K562 (cell line): ENCODE data around the gene MAZ. TPM values are rescaled to one million over a fixed set of nuclear protein-coding genes. Genes with fewer than 3 reads are reported as not detected.

Experiments
- ATAC-seq: fragments of 200-7000 bp; cut with Tn5 transposase; 3 replicates; pipeline ENCODE4 v1.9.1; 2020; ENCODE audit warnings: moderate library complexity
- BruUV-seq: library from RNA; stranded (reverse); fragments of 400-500 nt; replicated peaks from 2 replicates; lab custom pipeline; 2021; lab: Mats Ljungman, UMichigan
- CTCF ChIA-PET: fragments of 300-600 bp; formaldehyde crosslinking; extraction: SDS; loops from one replicate; lab custom pipeline; 2021; ENCODE audit warnings: low intra/inter-chr PET ratio; lab: Yijun Ruan, JAX
- POLR2A ChIA-PET: fragments of 300-600, 350-650 bp; sonication (Branson Sonifier 250); formaldehyde crosslinking; extraction: SDS; loops from one replicate; lab custom pipeline; 2021; ENCODE audit warnings: antibody characterized with exemption, inconsistent platforms; lab: Yijun Ruan, JAX
- DNase-seq, 4 experiments: peaks; one replicate each; pipeline versions ENCODE4 v3.0.0 to v3.0.0-alpha.2; 2011 to 2018; ENCODE audit warnings: low spot score in 3 of 4, mixed read lengths in 3 of 4; ENCODE audit errors: extremely low read depth in 1 of 4
- FAIRE-seq: peaks from 2 replicates; lab custom pipeline; 2011; peaks lifted over from hg19 to GRCh38; lab: Jason Lieb, UNC
- H2AFZ ChIP-seq: 2 replicates; pipeline ENCODE4 v1.6.0; 2011; ENCODE audit warnings: low read depth, low read length, control low read depth, inconsistent platforms
- H3K27ac ChIP-seq: fragments of 200-600 bp; 3 replicates; pipeline ENCODE4 v1.8.0; 2011; ENCODE audit warnings: low read depth, mild to moderate bottlenecking, control low read depth, inconsistent platforms, low read length, moderate library complexity, mixed read lengths; ENCODE audit errors: extremely low read depth
- H3K27me3 ChIP-seq, 2 experiments: fragments of 300-600 bp in 1 of 2; 2 replicates in 1 of 2; 3 replicates in 1 of 2; pipeline versions ENCODE4 v1.6.0 to v1.8.0; 2011; ENCODE audit warnings: inconsistent platforms in 2 of 2, low read length in 2 of 2, mild to moderate bottlenecking in 1 of 2, mixed read lengths in 1 of 2, moderate library complexity in 1 of 2; ENCODE audit not compliant: control insufficient read depth in 2 of 2, insufficient read depth in 2 of 2
- H3K36me3 ChIP-seq: fragments of 300-600 bp; 3 replicates; pipeline ENCODE4 v1.8.0; 2011; ENCODE audit warnings: mild to moderate bottlenecking, low read length, inconsistent platforms; ENCODE audit not compliant: control insufficient read depth, insufficient read depth
- H3K4me1 ChIP-seq, 2 experiments: fragments of 200-600 bp in 1 of 2; replicated peaks in 1 of 2; 2 replicates in 1 of 2; 3 replicates in 1 of 2; pipeline versions ENCODE4 v1.5.1 to v1.8.0; 2011; ENCODE audit warnings: inconsistent platforms in 2 of 2, low read length in 2 of 2, mild to moderate bottlenecking in 1 of 2, mixed read lengths in 1 of 2, moderate library complexity in 1 of 2; ENCODE audit not compliant: control insufficient read depth in 2 of 2, insufficient read depth in 2 of 2
- H3K4me2 ChIP-seq: 2 replicates; pipeline ENCODE4 v1.6.1; 2011; ENCODE audit warnings: low read length, control low read depth, inconsistent platforms, mixed read lengths; ENCODE audit not compliant: insufficient read depth
- H3K4me3 ChIP-seq: fragments of 200-600 bp; sonication (generic), shearing (Covaris generic); 2 replicates; pipeline ENCODE4 v1.5.1; 2016; ENCODE audit warnings: control low read depth, inconsistent platforms
- H3K79me2 ChIP-seq: fragments of 200-600 bp; 3 replicates; pipeline ENCODE4 v1.8.0; 2011; ENCODE audit warnings: low read length, inconsistent platforms; ENCODE audit not compliant: control insufficient read depth, insufficient read depth
- H3K9ac ChIP-seq, 2 experiments: 2 replicates each; pipeline versions ENCODE4 v1.6.0 to v1.6.1; 2011; ENCODE audit warnings: low read depth in 2 of 2, low read length in 2 of 2, control low read depth in 1 of 2, inconsistent platforms in 1 of 2, mild to moderate bottlenecking in 1 of 2, mixed read lengths in 1 of 2; ENCODE audit not compliant: insufficient read depth in 1 of 2
- H3K9me1 ChIP-seq: one replicate; pipeline ENCODE4 v1.6.0; 2011; ENCODE audit warnings: inconsistent platforms, mild to moderate bottlenecking, low read length, moderate library complexity; ENCODE audit not compliant: control insufficient read depth, insufficient read depth
- H3K9me3 ChIP-seq: replicated peaks from 2 replicates; pipeline ENCODE4 v1.5.1; 2011; ENCODE audit warnings: low read depth, low read length, inconsistent platforms; ENCODE audit not compliant: control insufficient read depth, insufficient read depth
- H4K20me1 ChIP-seq: replicated peaks from 2 replicates; pipeline ENCODE4 v1.6.1; 2011; ENCODE audit warnings: low read length, inconsistent platforms, mixed read lengths; ENCODE audit not compliant: control insufficient read depth, insufficient read depth
- CAMTA2 ChIP-seq: fragments of 250-450 bp; sonication (Bioruptor Pico); conservative IDR thresholded peaks from 2 replicates; pipeline ENCODE4 v1.5.1; 2022
- CREB1 ChIP-seq, 2 experiments: sonication (generic) in 1 of 2; formaldehyde crosslinking in 1 of 2; IDR thresholded peaks; 2 replicates each; pipeline versions ENCODE4 v1.6.1 to v1.8.0; 2012 to 2022; ENCODE audit warnings: inconsistent platforms in 1 of 2, mild to moderate bottlenecking in 1 of 2, missing genetic modification reagents in 1 of 2, moderate library complexity in 1 of 2
- HDAC8 ChIP-seq: fragments of 450-650 bp; IDR thresholded peaks from 2 replicates; pipeline ENCODE4 v1.6.1; 2016; ENCODE audit warnings: mild to moderate bottlenecking, missing genetic modification characterization, moderate library complexity, missing compliant biosample characterization
- NR4A1 ChIP-seq, 2 experiments: fragments of 250-450 bp in 1 of 2; fragments of 450-650 bp in 1 of 2; sonication (Bioruptor Pico) in 1 of 2; IDR thresholded peaks; 2 replicates each; pipeline versions ENCODE4 v1.4.0 to v1.6.1; 2016 to 2020; ENCODE audit warnings: mild to moderate bottlenecking in 2 of 2, missing compliant biosample characterization in 1 of 2, missing genetic modification characterization in 1 of 2, moderate library complexity in 1 of 2
- ZNF121 ChIP-seq: sonication (generic); formaldehyde crosslinking; conservative IDR thresholded peaks from 2 replicates; pipeline ENCODE4 v1.8.0; 2022; ENCODE audit warnings: missing genetic modification reagents
- WGBS: fragments of 100-300 bp; shearing (Covaris generic); methylation state at CpG from one replicate; pipeline ENCODE4 v1.1.6; 2016; ENCODE audit warnings: low coverage, mixed read lengths; ENCODE audit not compliant: insufficient coverage; ENCODE audit errors: missing lambda C conversion rate; 5-methylcytosine and 5-hydroxymethylcytosine counted together
- in situ Hi-C: fragments of 300-500 bp; cut with MboI; formaldehyde crosslinking; loops from 4 replicates; pipeline ENCODE4 v1.15.0; 2018; ENCODE audit warnings: inconsistent platforms, mixed read lengths
- intact Hi-C: fragments of 100-400 bp; cut with micrococcal nuclease; formaldehyde crosslinking; loops from 2 replicates; pipeline ENCODE4 v1.14.2; 2022
- polyA plus RNA-seq, 8 experiments: library from polyadenylated mRNA; depleted of rRNA in 4 of 8; stranded (reverse) in 5 of 8; unstranded in 3 of 8; fragments of >200 nt; fragmentation: Nextera tagmentation in 2 of 8; fragmentation: Illumina TruSeq in 1 of 8; extraction: Ambion mirVana in 2 of 8; extraction: Trizol in 1 of 8; gene quantifications; 2 replicates each; pipeline versions ENCODE4 v1.2.1 to v1.2.3, GENCODE V29; 2011 to 2014; ENCODE audit warnings: inconsistent platforms in 1 of 8, missing spikeins in 1 of 8
- total RNA-seq, 7 experiments: library from RNA; depleted of rRNA in 6 of 7; stranded (reverse); fragments of >200 nt in 6 of 7; fragmentation: Illumina TruSeq in 2 of 7; extraction: Trizol in 2 of 7; gene quantifications; 2 replicates each; pipeline versions ENCODE4 v1.2.1 to v1.2.3, GENCODE V29; 2011 to 2021; ENCODE audit warnings: low replicate concordance in 1 of 7

MAZ gene
- total and polyA plus RNA-seq, 9 of the 15 experiments (the other 6 are each of a cell fraction or from before 2014, with no cell fraction given) = 45.4 to 532 (median 250) TPM

- no peak for FAIRE-seq
- Histone ChIP-seq H3K4me2 (no peak within 1 kb of the TSS), H3K79me2 (no peaks in the 10 kb centered on the region), H4K20me1 (0 out of 2 replicates have a peak, but pooled peaks cover 3% of the 10 kb centered on the region), H3K9me1 (no peaks in the 10 kb centered on the region), H3K4me1 (peaks cover 0 to 2% of the 10 kb centered on the region in 2 experiments; a peak in 2 of 5 replicates), H3K4me3 (no peak within 1 kb of the TSS), H3K36me3 (no peaks in the 10 kb centered on the region), H2AFZ (no peak within 1 kb of the TSS), H3K27me3 (peaks cover 25 to 34% of the 10 kb centered on the region in 2 experiments), H3K9ac (no peak within 1 kb of the TSS), H3K9me3 (no peaks in the 10 kb centered on the region), H3K27ac (no peak within 1 kb of the TSS)
- ChIA-PET POLR2A (interaction anchor here (0.6 to 1.7 kb wide), 3 partner anchors 12 to 631 kb away, joined by 3 to 5 read pairs (median 3); partner anchors contain the start of gene KIF22), CTCF (no interaction called here)
- no peak for ATAC-seq
- no TSS peak for BruUV-seq
- 11% methylated on average over 10 of the region's 10 CpGs for WGBS
- TF ChIP-seq CAMTA2 (CRISPR knock-in tag) (no peak), ZNF121 (CRISPR knock-in tag) (peak; percentile 41; the same call in 1 of the 2 replicates)
- no peak for DNase-seq
- intact Hi-C loops = no loop called here
- in situ Hi-C loops = no loop called here
Observed at GRCh38 chr16:29777576-29778350, 28.6 kb upstream of the MAZ start, which contains the start of gene ZG16. TSS of gene ZG16 (plus strand) at chr16:29778256. CDS start at chr16:29779267, 1,011 bp downstream.

GRCh38 chr16:29779474-29779873 lies 26.9 kb upstream of the MAZ start:
- Histone ChIP-seq H3K4me2 (no peak overlapping the region), H3K4me3 (no peak overlapping the region), H3K27ac (no peak overlapping the region), H2AFZ (no peak overlapping the region), H3K9me1 (no peaks in the 10 kb centered on the region), H3K9me3 (no peaks in the 10 kb centered on the region), H3K36me3 (no peaks in the 10 kb centered on the region), H3K79me2 (no peaks in the 10 kb centered on the region), H3K9ac (no peak overlapping the region), H3K27me3 (peaks cover 25 to 34% of the 10 kb centered on the region in 2 experiments), H4K20me1 (0 out of 2 replicates have a peak, but pooled peaks cover 3% of the 10 kb centered on the region), H3K4me1 (peaks cover 0 to 8% of the 10 kb centered on the region in 2 experiments; a peak in 3 of 5 replicates)
- TF ChIP-seq CREB1 (IDR thresholded peaks at IDR 0.05) (no peak), CREB1 (CRISPR knock-in tag; IDR thresholded peaks at IDR 0.05) (no peak), NR4A1 (CRISPR knock-in tag; IDR thresholded peaks at IDR 0.05) (no peak), NR4A1 (tag; IDR thresholded peaks at IDR 0.05) (no peak), HDAC8 (no peak)
- no peak for FAIRE-seq
- no peak for DNase-seq
- in situ Hi-C loops = no loop called here
- ChIA-PET POLR2A (interaction anchor here (1.1 to 2.6 kb wide), 3 partner anchors 9 to 134 kb away, joined by 3 to 9 read pairs (median 5); partner anchors contain the start of gene KIF22), CTCF (no interaction called here)
- WGBS = 16% methylated on average over 10 of the region's 10 CpGs
- no peak for ATAC-seq
- intact Hi-C loops = no loop called here
- BruUV-seq = no TSS peak
